HEK293 (cell line): Measurements from ENCODE around the gene MYL6B.

ENCODE experiments used
- CTCF ChIA-PET: fragments of 350-600 bp; formaldehyde crosslinking; extraction: SDS; loops from one replicate; lab custom pipeline; 2021; ENCODE audit warnings: antibody characterized with exemption; lab: Yijun Ruan, JAX
- POLR2A ChIA-PET: fragments of 300-600 bp; formaldehyde crosslinking; extraction: SDS; loops from one replicate; lab custom pipeline; 2020; ENCODE audit warnings: antibody characterized with exemption, inconsistent platforms; lab: Yijun Ruan, JAX
- H3K27ac ChIP-seq: fragments of 200-500 bp; sonication (Bioruptor generic); 2 replicates; pipeline ENCODE4 v1.5.1; 2014; ENCODE audit warnings: low read depth, low read length, control low read depth, inconsistent platforms; ENCODE audit errors: extremely low read depth
- H3K36me3 ChIP-seq, 2 experiments: fragments of 200-500 bp in 1 of 2; sonication (Bioruptor generic) in 1 of 2; 1 replicate in 1 of 2; 2 replicates in 1 of 2; pipeline ENCODE4 v1.5.1; 2014 to 2017; ENCODE audit warnings: inconsistent platforms in 2 of 2, low read length in 2 of 2; ENCODE audit not compliant: control insufficient read depth in 2 of 2, insufficient read depth in 1 of 2
- H3K4me1 ChIP-seq: fragments of 200-500 bp; sonication (Bioruptor generic); 2 replicates; pipeline ENCODE4 v1.5.1; 2014; ENCODE audit warnings: mild to moderate bottlenecking, low read length, inconsistent platforms; ENCODE audit not compliant: control insufficient read depth, insufficient read depth
- H3K4me3 ChIP-seq: 2 replicates; pipeline ENCODE4 v1.5.1; 2011; ENCODE audit warnings: low read depth, mild to moderate bottlenecking, control low read depth, low read length, moderate library complexity
- H3K9me3 ChIP-seq: fragments of 200-500 bp; sonication (Bioruptor generic); 2 replicates; pipeline ENCODE4 v1.5.1; 2014; ENCODE audit warnings: low read depth, low read length, inconsistent platforms; ENCODE audit not compliant: control insufficient read depth, insufficient read depth
- BCL11A ChIP-seq: fragments of 450-650 bp; formaldehyde crosslinking; IDR thresholded peaks from 2 replicates; pipeline ENCODE4 v1.5.1; 2016; ENCODE audit warnings: low read depth, missing biosample characterization, missing genetic modification characterization
- GLIS1 ChIP-seq: fragments of 450-650 bp; formaldehyde crosslinking; IDR thresholded peaks from 2 replicates; pipeline ENCODE4 v1.5.1; 2016; ENCODE audit warnings: missing biosample characterization, missing genetic modification characterization
- HOXD13 ChIP-seq: sonication (generic); formaldehyde crosslinking; IDR thresholded peaks from 2 replicates; pipeline ENCODE4 v1.8.0; 2022; ENCODE audit warnings: missing genetic modification reagents, borderline replicate concordance
- KLF17 ChIP-seq: fragments of 450-650 bp; formaldehyde crosslinking; IDR thresholded peaks from 2 replicates; pipeline ENCODE4 v1.5.1; 2016; ENCODE audit warnings: missing biosample characterization, missing genetic modification characterization
- PRDM2 ChIP-seq: fragments of 450-650 bp; formaldehyde crosslinking; IDR thresholded peaks from 2 replicates; pipeline ENCODE4 v1.5.1; 2016; ENCODE audit warnings: missing biosample characterization, missing genetic modification characterization, borderline replicate concordance
- RBAK ChIP-seq: fragments of 450-650 bp; formaldehyde crosslinking; IDR thresholded peaks from 2 replicates; pipeline ENCODE4 v1.5.1; 2016; ENCODE audit warnings: missing biosample characterization, missing genetic modification characterization
- SP3 ChIP-seq: fragments of 450-650 bp; formaldehyde crosslinking; IDR thresholded peaks from 2 replicates; pipeline ENCODE4 v1.5.1; 2016; ENCODE audit warnings: missing biosample characterization, missing genetic modification characterization
- YY2 ChIP-seq: fragments of 450-650 bp; formaldehyde crosslinking; IDR thresholded peaks from 2 replicates; pipeline ENCODE4 v1.5.1; 2016; ENCODE audit warnings: missing biosample characterization, missing genetic modification characterization
- ZNF155 ChIP-seq: fragments of 450-650 bp; formaldehyde crosslinking; IDR thresholded peaks from 2 replicates; pipeline ENCODE4 v1.5.1; 2016; ENCODE audit warnings: missing biosample characterization, missing genetic modification characterization
- ZNF221 ChIP-seq: fragments of 450-650 bp; formaldehyde crosslinking; IDR thresholded peaks from 2 replicates; pipeline ENCODE4 v1.5.1; 2017; ENCODE audit warnings: missing biosample characterization, missing genetic modification characterization, borderline replicate concordance
- ZNF24 ChIP-seq: fragments of 450-650 bp; formaldehyde crosslinking; IDR thresholded peaks from 2 replicates; pipeline ENCODE4 v1.5.1; 2016; ENCODE audit warnings: missing biosample characterization, missing genetic modification characterization
- ZNF266 ChIP-seq: fragments of 450-650 bp; formaldehyde crosslinking; IDR thresholded peaks from 2 replicates; pipeline ENCODE4 v1.5.1; 2016; ENCODE audit warnings: missing biosample characterization, missing genetic modification characterization, low read depth
- ZNF354C ChIP-seq: fragments of 450-650 bp; formaldehyde crosslinking; IDR thresholded peaks from 2 replicates; pipeline ENCODE4 v1.5.1; 2016; ENCODE audit warnings: missing biosample characterization, missing genetic modification characterization, low read depth, borderline replicate concordance
- ZNF391 ChIP-seq: fragments of 450-650 bp; formaldehyde crosslinking; IDR thresholded peaks from 2 replicates; pipeline ENCODE4 v1.5.1; 2016; ENCODE audit warnings: low read depth, missing biosample characterization, missing genetic modification characterization, borderline replicate concordance
- ZNF555 ChIP-seq: fragments of 450-650 bp; formaldehyde crosslinking; conservative IDR thresholded peaks from 2 replicates; pipeline ENCODE4 v1.5.1; 2017; ENCODE audit warnings: missing biosample characterization, mild to moderate bottlenecking, missing genetic modification characterization, inconsistent platforms
- ZNF629 ChIP-seq: fragments of 450-650 bp; formaldehyde crosslinking; IDR thresholded peaks from 2 replicates; pipeline ENCODE4 v1.5.1; 2017; ENCODE audit warnings: missing biosample characterization, missing genetic modification characterization
- ZNF660 ChIP-seq: fragments of 450-650 bp; IDR thresholded peaks from 2 replicates; pipeline ENCODE4 v1.5.1; 2018; ENCODE audit warnings: missing biosample characterization, mild to moderate bottlenecking, missing genetic modification characterization
- ZNF670 ChIP-seq: fragments of 450-650 bp; formaldehyde crosslinking; IDR thresholded peaks from 2 replicates; pipeline ENCODE4 v1.5.1; 2016; ENCODE audit warnings: missing biosample characterization, missing genetic modification characterization, low read depth
- ZNF768 ChIP-seq: fragments of 450-650 bp; formaldehyde crosslinking; IDR thresholded peaks from 2 replicates; pipeline ENCODE4 v1.5.1; 2018; ENCODE audit warnings: missing biosample characterization, mild to moderate bottlenecking, missing genetic modification characterization
- TF ChIP-seq, protein P1 (sequence below): fragments of 450-650 bp; formaldehyde crosslinking; IDR thresholded peaks from 2 replicates; pipeline ENCODE4 v1.5.1; 2016; ENCODE audit warnings: missing biosample characterization, missing genetic modification characterization, low read depth
- TF ChIP-seq, protein P2 (sequence below): fragments of 450-650 bp; formaldehyde crosslinking; optimal IDR thresholded peaks from 2 replicates; pipeline ENCODE3; 2016; ENCODE audit warnings: missing biosample characterization, mild to moderate bottlenecking, missing genetic modification characterization
- TF ChIP-seq, protein P3 (sequence below): fragments of 450-650 bp; formaldehyde crosslinking; IDR thresholded peaks from 2 replicates; pipeline ENCODE4 v1.5.1; 2016; ENCODE audit warnings: missing biosample characterization, missing genetic modification characterization

MYL6B gene

DNA sequence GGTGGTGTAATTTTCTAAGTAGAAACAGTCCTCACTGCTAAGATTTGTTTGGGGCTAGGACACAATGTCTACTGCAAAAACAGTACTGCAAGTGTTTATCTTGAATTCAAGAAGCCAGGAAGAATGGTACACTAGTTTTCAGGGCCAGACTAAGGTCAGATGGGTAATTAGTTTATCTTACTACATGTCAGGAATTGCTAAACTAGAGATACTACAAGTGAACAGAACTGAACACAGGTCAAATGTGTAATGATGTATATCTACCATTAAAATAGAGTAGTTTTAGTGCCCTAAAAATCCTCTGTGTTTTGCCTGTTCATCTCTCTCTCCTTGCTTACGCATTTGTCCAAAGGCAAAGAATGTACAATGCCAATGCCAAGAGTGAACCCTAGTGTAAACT lies 38.3 kb upstream of the MYL6B start (continued):
- TF ChIP-seq KLF17 (tag by site-specific recombination) (no peak), ZNF391 (tag by site-specific recombination) (no peak), RBAK (tag by site-specific recombination) (no peak), ZNF266 (tag by site-specific recombination) (no peak)
- TF ChIP-seq, protein P1, sequence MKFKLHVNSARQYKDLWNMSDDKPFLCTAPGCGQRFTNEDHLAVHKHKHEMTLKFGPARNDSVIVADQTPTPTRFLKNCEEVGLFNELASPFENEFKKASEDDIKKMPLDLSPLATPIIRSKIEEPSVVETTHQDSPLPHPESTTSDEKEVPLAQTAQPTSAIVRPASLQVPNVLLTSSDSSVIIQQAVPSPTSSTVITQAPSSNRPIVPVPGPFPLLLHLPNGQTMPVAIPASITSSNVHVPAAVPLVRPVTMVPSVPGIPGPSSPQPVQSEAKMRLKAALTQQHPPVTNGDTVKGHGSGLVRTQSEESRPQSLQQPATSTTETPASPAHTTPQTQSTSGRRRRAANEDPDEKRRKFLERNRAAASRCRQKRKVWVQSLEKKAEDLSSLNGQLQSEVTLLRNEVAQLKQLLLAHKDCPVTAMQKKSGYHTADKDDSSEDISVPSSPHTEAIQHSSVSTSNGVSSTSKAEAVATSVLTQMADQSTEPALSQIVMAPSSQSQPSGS (tag by site-specific recombination), result no peak
- TF ChIP-seq, protein P2, sequence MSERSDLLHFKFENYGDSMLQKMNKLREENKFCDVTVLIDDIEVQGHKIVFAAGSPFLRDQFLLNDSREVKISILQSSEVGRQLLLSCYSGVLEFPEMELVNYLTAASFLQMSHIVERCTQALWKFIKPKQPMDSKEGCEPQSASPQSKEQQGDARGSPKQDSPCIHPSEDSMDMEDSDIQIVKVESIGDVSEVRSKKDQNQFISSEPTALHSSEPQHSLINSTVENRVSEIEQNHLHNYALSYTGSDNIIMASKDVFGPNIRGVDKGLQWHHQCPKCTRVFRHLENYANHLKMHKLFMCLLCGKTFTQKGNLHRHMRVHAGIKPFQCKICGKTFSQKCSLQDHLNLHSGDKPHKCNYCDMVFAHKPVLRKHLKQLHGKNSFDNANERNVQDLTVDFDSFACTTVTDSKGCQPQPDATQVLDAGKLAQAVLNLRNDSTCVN, result no peak

GRCh38 chr12:56115329-56115728 lies 37.1 kb upstream of the MYL6B start:
- Histone ChIP-seq H3K4me1 (peaks cover 5% of the 10 kb centered on the region), H3K9me3 (no peaks in the 10 kb centered on the region), H3K4me3 (peak overlapping the region; percentile 69; the same call in 1 of the 2 replicates), H3K27ac (peak overlapping the region; percentile 99; the same call in 1 of the 2 replicates), H3K36me3 (peaks cover 18 to 58% of the 10 kb centered on the region in 2 experiments)
- CTCF ChIA-PET, result interaction anchor here (1.1 to 1.5 kb wide), 4 partner anchors 11 to 75 kb away, joined by 3 read pairs; no protein-coding TSS in a partner anchor
- POLR2A ChIA-PET, result interaction anchor here (0.7 to 6.1 kb wide), 8 partner anchors 8 to 119 kb away, joined by 3 to 165 read pairs (median 4); partner anchors contain the start of genes ERBB3, ESYT1, PA2G4 and RNF41
- TF ChIP-seq PRDM2 (no peak), ZNF354C (no peak), ZNF155 (tag by site-specific recombination) (no peak), ZNF670 (no peak), YY2 (tag by site-specific recombination) (no peak), ZNF660 (tag by site-specific recombination) (no peak), BCL11A (tag by site-specific recombination) (no peak), ZNF24 (tag by site-specific recombination) (peak; percentile 99), ZNF629 (tag by site-specific recombination) (no peak; the same call in 1 of the 2 replicates), HOXD13 (CRISPR knock-in tag) (no peak), SP3 (tag by site-specific recombination) (no peak), GLIS1 (peak; percentile 69), ZNF555 (no peak), ZNF768 (tag by site-specific recombination) (no peak), ZNF221 (tag by site-specific recombination) (no peak)
- TF ChIP-seq, protein P3, sequence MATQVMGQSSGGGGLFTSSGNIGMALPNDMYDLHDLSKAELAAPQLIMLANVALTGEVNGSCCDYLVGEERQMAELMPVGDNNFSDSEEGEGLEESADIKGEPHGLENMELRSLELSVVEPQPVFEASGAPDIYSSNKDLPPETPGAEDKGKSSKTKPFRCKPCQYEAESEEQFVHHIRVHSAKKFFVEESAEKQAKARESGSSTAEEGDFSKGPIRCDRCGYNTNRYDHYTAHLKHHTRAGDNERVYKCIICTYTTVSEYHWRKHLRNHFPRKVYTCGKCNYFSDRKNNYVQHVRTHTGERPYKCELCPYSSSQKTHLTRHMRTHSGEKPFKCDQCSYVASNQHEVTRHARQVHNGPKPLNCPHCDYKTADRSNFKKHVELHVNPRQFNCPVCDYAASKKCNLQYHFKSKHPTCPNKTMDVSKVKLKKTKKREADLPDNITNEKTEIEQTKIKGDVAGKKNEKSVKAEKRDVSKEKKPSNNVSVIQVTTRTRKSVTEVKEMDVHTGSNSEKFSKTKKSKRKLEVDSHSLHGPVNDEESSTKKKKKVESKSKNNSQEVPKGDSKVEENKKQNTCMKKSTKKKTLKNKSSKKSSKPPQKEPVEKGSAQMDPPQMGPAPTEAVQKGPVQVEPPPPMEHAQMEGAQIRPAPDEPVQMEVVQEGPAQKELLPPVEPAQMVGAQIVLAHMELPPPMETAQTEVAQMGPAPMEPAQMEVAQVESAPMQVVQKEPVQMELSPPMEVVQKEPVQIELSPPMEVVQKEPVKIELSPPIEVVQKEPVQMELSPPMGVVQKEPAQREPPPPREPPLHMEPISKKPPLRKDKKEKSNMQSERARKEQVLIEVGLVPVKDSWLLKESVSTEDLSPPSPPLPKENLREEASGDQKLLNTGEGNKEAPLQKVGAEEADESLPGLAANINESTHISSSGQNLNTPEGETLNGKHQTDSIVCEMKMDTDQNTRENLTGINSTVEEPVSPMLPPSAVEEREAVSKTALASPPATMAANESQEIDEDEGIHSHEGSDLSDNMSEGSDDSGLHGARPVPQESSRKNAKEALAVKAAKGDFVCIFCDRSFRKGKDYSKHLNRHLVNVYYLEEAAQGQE (tag by site-specific recombination), result no peak
